ENCODE measurements around the gene TMEM51. TPM values are rescaled to one million over a fixed set of nuclear protein-coding genes. Genes with fewer than 3 reads are reported as not detected.

The TMEM51 gene
- total and polyA plus RNA-seq, 2 of the 4 experiments (the other 2 are of a cell fraction) = 2.7 to 10.2 TPM

GRCh38 chr1:15151377-15151806, 2.2 kb upstream of the TMEM51 start:
- H2BK5ac ChIP-seq (ENCODE audit: low read depth, low read length, poor library complexity, severe bottlenecking) = no peak overlapping the region
- no peak overlapping the region for H2AFZ ChIP-seq (replicated peaks; ENCODE audit: low read length, poor library complexity)
- ChIA-PET POLR2A (ENCODE audit: unreplicated experiment) (no interaction called here), CTCF (interaction anchor here (0.8 to 1.4 kb wide), 3 partner anchors 9 to 122 kb away, joined by 3 to 4 read pairs (median 3); no protein-coding TSS in a partner anchor)
- H2BK20ac ChIP-seq (ENCODE audit: low read depth, low read length) = no peak overlapping the region
- WGBS, 2 experiments (ENCODE audit: extremely low coverage in 2 of 2, insufficient read length in 1 of 2) = 33% methylated on average over 1 of the region's 5 CpGs; no CpG with 5 or more reads in 1 of the 2 experiments
- H2AK9ac ChIP-seq (replicated peaks; ENCODE audit: low read depth, low read length, poor library complexity) = no peak overlapping the region
- H3K18ac ChIP-seq (ENCODE audit: low read depth, low read length) = no peak overlapping the region
- H3K79me1 ChIP-seq (ENCODE audit: low read depth in 1 of 2, low read length in 2 of 2) = peaks cover 18 to 24% of the 10 kb centered on the region in 2 experiments
- no peak for TF ChIP-seq USF2 (IDR thresholded peaks at IDR 0.05; ENCODE audit: low read depth, low read length)
- no peak for TF ChIP-seq RAD21 (IDR thresholded peaks at IDR 0.05; ENCODE audit: low read length)
- no peak for TF ChIP-seq POLR2A (IDR thresholded peaks at IDR 0.05; ENCODE audit: low read depth, low read length)
- TF ChIP-seq MXI1 (IDR thresholded peaks at IDR 0.05; ENCODE audit: borderline replicate concordance, low read depth, low read length) = no peak
- no peak for TF ChIP-seq SMC3 (IDR thresholded peaks at IDR 0.05; ENCODE audit: low read depth, low read length)
- TF ChIP-seq CHD1 (IDR thresholded peaks at IDR 0.05; ENCODE audit: low read depth, low read length) = no peak
- TF ChIP-seq MAFK (IDR thresholded peaks at IDR 0.05; ENCODE audit: low read depth, low read length) = no peak
- no peak for TF ChIP-seq RFX5 (IDR thresholded peaks at IDR 0.05; ENCODE audit: low read depth, low read length)
- TF ChIP-seq BHLHE40 (IDR thresholded peaks at IDR 0.05; ENCODE audit: low read depth, low read length) = no peak
- no peak for TF ChIP-seq MAZ (IDR thresholded peaks at IDR 0.05; ENCODE audit: borderline replicate concordance, low read depth, low read length)
- no peak for TF ChIP-seq CEBPB (IDR thresholded peaks at IDR 0.05; ENCODE audit: low read depth, low read length)
- no peak for TF ChIP-seq NFE2L2 (IDR thresholded peaks at IDR 0.05; ENCODE audit: low read depth, low read length)
- H3K23ac ChIP-seq (ENCODE audit: low read depth, low read length) = no peak overlapping the region
- H3K9ac ChIP-seq (ENCODE audit: low read depth, low read length) = no peak overlapping the region
- no peak overlapping the region for H3K14ac ChIP-seq (replicated peaks; ENCODE audit: low read depth, low read length)
- no peak overlapping the region; the same call in 1 of the 2 replicates for H3K4ac ChIP-seq (ENCODE audit: low read depth, low read length)
- H4K20me1 ChIP-seq (ENCODE audit: insufficient read depth, low read length) = peaks cover 6% of the 10 kb centered on the region; the same call in 1 of the 2 replicates
- no peaks in the 10 kb centered on the region for H3K36me3 ChIP-seq (ENCODE audit: control insufficient read depth, insufficient read depth, low read length)
- H2BK120ac ChIP-seq (ENCODE audit: low read depth, low read length) = no peak overlapping the region
- H3K27ac ChIP-seq (ENCODE audit: insufficient read depth, low read length) = no peak overlapping the region
- H4K8ac ChIP-seq (ENCODE audit: low read depth in 2 of 2, low read length in 2 of 2) = no peak overlapping the region
- no peak overlapping the region for H2AK5ac ChIP-seq (ENCODE audit: low read depth, low read length)
- H4K91ac ChIP-seq (ENCODE audit: insufficient read depth, low read depth, low read length) = no peak overlapping the region
- peaks cover 11% of the 10 kb centered on the region; the same call in 1 of the 2 replicates for H3K4me1 ChIP-seq (ENCODE audit: control insufficient read depth, insufficient read depth, low read length)
- ATAC-seq (ENCODE audit: low read depth) = no peak
- no peak overlapping the region for H3K56ac ChIP-seq (ENCODE audit: extremely low read depth, insufficient read depth, low read length)
- H4K5ac ChIP-seq (ENCODE audit: low read depth, low read length) = no peak overlapping the region
- peaks cover 3% of the 10 kb centered on the region; the same call in 1 of the 2 replicates for H3K9me3 ChIP-seq (ENCODE audit: control insufficient read depth, insufficient read depth, low read length)
- no peak overlapping the region for H3K4me3 ChIP-seq (ENCODE audit: insufficient read depth, low read depth, low read length)
- DNase-seq = no peak
- no TSS peak for BruUV-seq (replicated peaks)
- dilution Hi-C loops (cut with HindIII; ENCODE audit: low sequenced_read_pairs, unreplicated experiment) = no loop called here
- H3K9me1 ChIP-seq (ENCODE audit: insufficient read depth, low read length) = peaks cover 10% of the 10 kb centered on the region
- intact Hi-C loops (cut with micrococcal nuclease) = no loop called here
- H3K27me3 ChIP-seq (ENCODE audit: control insufficient read depth, insufficient read depth, low read length) = 0 out of 2 replicates have a peak, but pooled peaks cover 3% of the 10 kb centered on the region
- no peak overlapping the region for H2BK15ac ChIP-seq (ENCODE audit: low read depth, low read length)
- no peak overlapping the region; the same call in 1 of the 2 replicates for H3K4me2 ChIP-seq (ENCODE audit: low read depth, low read length)
- in situ Hi-C loops (cut with MboI; ENCODE audit: low sequenced_read_pairs) = loop anchor here (5.0 to 10.0 kb wide), 2 partner anchors 121 to 273 kb away; no protein-coding TSS in a partner anchor

All from IMR-90 (cell line).